H1 (cell line): ENCODE data around the gene FAR1.
"Not testable (repeated sequence)": the region's sequence is repeated elsewhere in the genome, so short reads cannot be mapped to it uniquely, and the experiment has no call there.

Experiments
- CBX5 ChIP-seq: fragments of 300-800, 300-1000 bp; sonication (generic); IDR thresholded peaks from 2 replicates; pipeline ENCODE4 v1.7.1; 2016; ENCODE audit warnings: antibody characterized with exemption, low read length, low read depth
- CTCF ChIP-seq, 3 experiments: IDR thresholded peaks; 1 replicate in 2 of 3; 2 replicates in 1 of 3; pipeline versions ENCODE4 v1.5.1 to v1.6.1; 2011; ENCODE audit warnings: low read length in 3 of 3, mild to moderate bottlenecking in 3 of 3, inconsistent platforms in 2 of 3, low read depth in 1 of 3, moderate library complexity in 1 of 3; ENCODE audit not compliant: insufficient read depth in 1 of 3; ENCODE audit errors: control extremely low read depth in 1 of 3
- RAD21 ChIP-seq, 2 experiments: IDR thresholded peaks in 1 of 2; conservative IDR thresholded peaks in 1 of 2; 2 replicates each; pipeline ENCODE4 v1.6.1; 2011; ENCODE audit warnings: low read depth in 2 of 2, low read length in 2 of 2, improper control_type of control experiment in 1 of 2, inconsistent platforms in 1 of 2, mild to moderate bottlenecking in 1 of 2, moderate library complexity in 1 of 2
- ZNF274 ChIP-seq: IDR thresholded peaks from 2 replicates; pipeline ENCODE4 v1.7.0; 2012; ENCODE audit warnings: low read length, borderline replicate concordance; ENCODE audit errors: extremely low read depth

GRCh38 chr11:13626818-13627217, 41.6 kb upstream of the FAR1 start:
- TF ChIP-seq CBX5; CTCF (IDR thresholded peaks at IDR 0.05; ENCODE audit: control extremely low read depth in 1 of 3, insufficient read depth in 1 of 3, low read depth in 1 of 3, low read length in 3 of 3); RAD21 (IDR thresholded peaks at IDR 0.05 in 1 of 2, conservative IDR thresholded peaks at IDR 0.05 in 1 of 2; ENCODE audit: low read depth in 2 of 2, low read length in 2 of 2); ZNF274: not testable (repeated sequence)
